BJ (cell line): ENCODE data around the gene MAGEB4. TPM values are rescaled to one million over a fixed set of nuclear protein-coding genes. Genes with fewer than 3 reads are reported as not detected.

Experiments used
- CTCF ChIA-PET: fragments of 350-600 bp; formaldehyde crosslinking; extraction: SDS; loops from one replicate; lab custom pipeline; 2021; ENCODE audit warnings: antibody characterized with exemption, inconsistent platforms; lab: Yijun Ruan, JAX
- POLR2A ChIA-PET: fragments of 300-600 bp; sonication (Branson Sonifier 250); formaldehyde crosslinking; extraction: SDS; loops from one replicate; lab custom pipeline; 2021; ENCODE audit warnings: antibody characterized with exemption; lab: Charles Lee
- DNase-seq: peaks from one replicate; pipeline ENCODE4 v3.0.0-alpha.2; 2011; ENCODE audit warnings: low read depth
- H3K27me3 ChIP-seq: 2 replicates; pipeline ENCODE4 v1.6.0; 2011; ENCODE audit warnings: low read length; ENCODE audit not compliant: control insufficient read depth, insufficient read depth
- H3K36me3 ChIP-seq: 2 replicates; pipeline ENCODE4 v1.5.1; 2011; ENCODE audit warnings: low read length; ENCODE audit not compliant: control insufficient read depth, insufficient read depth
- H3K4me3 ChIP-seq: 2 replicates; pipeline ENCODE4 v1.5.1; 2011; ENCODE audit warnings: low read depth, mild to moderate bottlenecking, control low read depth, low read length
- polyA plus RNA-seq: library from polyadenylated mRNA; depleted of rRNA; stranded (reverse); fragments of >200 nt; gene quantifications from 2 replicates; pipeline ENCODE4 v1.2.3, GENCODE V29; 2011; rRNA removed
- TF ChIP-seq, protein P1 (sequence below): IDR thresholded peaks from 2 replicates; pipeline ENCODE4 v1.5.1; 2011; ENCODE audit warnings: low read depth, mild to moderate bottlenecking, control low read depth, inconsistent platforms, low read length, moderate library complexity; ENCODE audit not compliant: insufficient read depth

The MAGEB4 gene
- polyA plus RNA-seq, 1 experiment = not detected

DNA sequence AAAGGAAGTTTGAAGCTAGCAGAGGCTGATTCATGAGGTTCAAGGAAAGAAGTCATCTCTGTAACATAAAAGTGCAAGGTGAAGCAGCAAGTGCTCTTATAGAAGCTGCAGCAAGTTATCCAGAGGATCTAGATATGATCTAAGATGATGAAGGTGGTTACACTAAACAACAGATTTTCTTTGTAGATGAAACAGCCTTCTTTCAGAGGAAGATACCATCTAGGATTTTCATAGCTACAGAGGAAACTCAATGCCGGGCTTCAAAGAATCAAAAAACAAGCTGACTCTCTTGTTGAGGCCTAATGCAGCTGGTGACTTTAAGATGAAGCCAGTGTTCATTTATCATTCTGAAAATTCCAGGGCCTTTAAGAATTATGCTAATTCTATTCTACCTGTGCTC is 38.6 kb downstream of the MAGEB4 start:
- CTCF ChIA-PET = no interaction called here
- POLR2A ChIA-PET = no interaction called here

DNA sequence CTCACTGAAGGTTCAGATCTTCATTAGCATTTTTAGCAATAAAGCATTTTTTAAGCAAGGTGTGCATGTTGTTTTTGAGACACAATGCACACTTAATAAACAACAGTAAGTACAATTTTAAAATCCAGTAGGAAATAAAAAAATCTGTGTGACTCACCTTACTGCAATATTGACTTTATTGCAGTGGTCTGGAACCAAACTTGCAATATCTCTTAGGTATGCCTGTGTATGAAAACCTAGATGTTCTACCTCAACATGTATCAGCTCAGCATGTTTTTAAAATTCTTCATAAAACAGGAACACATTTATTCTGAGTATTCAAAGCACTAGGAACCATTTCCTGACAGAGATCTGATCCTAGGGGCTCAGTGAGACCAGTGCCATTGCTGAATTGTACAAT is 40.7 kb downstream of the MAGEB4 start:
- DNase-seq = no peak

More for the DNA sequence above, 38.6 kb downstream of the MAGEB4 start:
- Histone ChIP-seq H3K36me3 (no peaks in the 10 kb centered on the region), H3K4me3 (no peak overlapping the region), H3K27me3 (no peaks in the 10 kb centered on the region)
- DNase-seq = no peak
- TF ChIP-seq, protein P1, sequence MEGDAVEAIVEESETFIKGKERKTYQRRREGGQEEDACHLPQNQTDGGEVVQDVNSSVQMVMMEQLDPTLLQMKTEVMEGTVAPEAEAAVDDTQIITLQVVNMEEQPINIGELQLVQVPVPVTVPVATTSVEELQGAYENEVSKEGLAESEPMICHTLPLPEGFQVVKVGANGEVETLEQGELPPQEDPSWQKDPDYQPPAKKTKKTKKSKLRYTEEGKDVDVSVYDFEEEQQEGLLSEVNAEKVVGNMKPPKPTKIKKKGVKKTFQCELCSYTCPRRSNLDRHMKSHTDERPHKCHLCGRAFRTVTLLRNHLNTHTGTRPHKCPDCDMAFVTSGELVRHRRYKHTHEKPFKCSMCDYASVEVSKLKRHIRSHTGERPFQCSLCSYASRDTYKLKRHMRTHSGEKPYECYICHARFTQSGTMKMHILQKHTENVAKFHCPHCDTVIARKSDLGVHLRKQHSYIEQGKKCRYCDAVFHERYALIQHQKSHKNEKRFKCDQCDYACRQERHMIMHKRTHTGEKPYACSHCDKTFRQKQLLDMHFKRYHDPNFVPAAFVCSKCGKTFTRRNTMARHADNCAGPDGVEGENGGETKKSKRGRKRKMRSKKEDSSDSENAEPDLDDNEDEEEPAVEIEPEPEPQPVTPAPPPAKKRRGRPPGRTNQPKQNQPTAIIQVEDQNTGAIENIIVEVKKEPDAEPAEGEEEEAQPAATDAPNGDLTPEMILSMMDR = no peak

DNA sequence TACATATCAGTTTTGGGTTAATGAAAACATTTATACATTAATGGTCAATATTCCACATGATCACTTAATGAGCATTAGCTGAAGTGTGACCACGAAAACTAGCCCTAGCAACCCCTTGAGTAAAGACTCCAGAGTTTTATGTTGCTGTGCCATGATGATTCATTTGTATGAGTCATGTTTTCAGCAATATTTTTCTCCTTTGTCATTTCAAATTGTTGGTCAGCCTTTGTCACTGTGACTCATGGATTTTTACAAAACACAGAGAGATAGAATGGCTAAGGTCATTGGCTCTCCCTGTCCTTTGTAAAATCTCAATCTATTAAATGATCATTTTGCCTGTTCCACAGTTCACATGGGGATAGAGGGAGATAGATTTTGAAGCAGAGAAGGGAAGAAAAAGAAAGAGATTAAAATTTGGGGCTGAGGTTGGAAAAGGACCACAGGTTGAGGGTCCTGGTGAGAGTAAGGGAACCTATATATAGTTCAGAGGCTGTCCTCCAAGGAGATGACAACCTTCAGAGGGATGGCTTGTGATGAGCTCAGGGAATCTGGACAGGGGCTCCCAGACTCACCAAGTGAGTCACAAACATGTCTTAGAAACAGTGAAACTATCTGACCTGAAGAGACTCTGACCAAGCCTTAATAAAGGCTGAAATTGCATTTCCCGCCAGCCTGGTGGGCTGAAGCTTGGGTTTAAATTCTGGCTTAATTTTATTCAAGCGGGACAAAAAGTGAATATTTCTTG is 41.8 kb downstream of the MAGEB4 start:
- ChIA-PET CTCF (no interaction called here), POLR2A (no interaction called here)
- DNase-seq = peak; percentile 77
- Histone ChIP-seq H3K4me3 (no peak overlapping the region), H3K27me3 (no peaks in the 10 kb centered on the region), H3K36me3 (no peaks in the 10 kb centered on the region)
- TF ChIP-seq, protein P1 = no peak

More for the DNA sequence above, 40.7 kb downstream of the MAGEB4 start:
- POLR2A ChIA-PET = no interaction called here
- H3K4me3 ChIP-seq = no peak overlapping the region
- no peaks in the 10 kb centered on the region for H3K27me3 ChIP-seq
- H3K36me3 ChIP-seq = no peaks in the 10 kb centered on the region
- CTCF ChIA-PET = no interaction called here
- TF ChIP-seq, protein P1 = no peak

Other genes with a start within 250 kb of the MAGEB4 start
- gene MAGEB2, start 26.4 kb upstream of the MAGEB4 start, polyA plus RNA-seq = not detected in 2 replicates
- not detected in 2 replicates for gene MAGEB3, start 11.3 kb upstream of the MAGEB4 start, polyA plus RNA-seq
- not detected in 2 replicates for gene MAGEB1, start 5.1 kb downstream of the MAGEB4 start, polyA plus RNA-seq
- 0.05 and 0.10 TPM in 2 replicates for gene NR0B1, start 67.4 kb downstream of the MAGEB4 start, polyA plus RNA-seq